ENCODE measurements around the gene ATXN7L3. TPM values are rescaled to one million over a fixed set of nuclear protein-coding genes. Genes with fewer than 3 reads are reported as not detected.

The ATXN7L3 gene, protein sequence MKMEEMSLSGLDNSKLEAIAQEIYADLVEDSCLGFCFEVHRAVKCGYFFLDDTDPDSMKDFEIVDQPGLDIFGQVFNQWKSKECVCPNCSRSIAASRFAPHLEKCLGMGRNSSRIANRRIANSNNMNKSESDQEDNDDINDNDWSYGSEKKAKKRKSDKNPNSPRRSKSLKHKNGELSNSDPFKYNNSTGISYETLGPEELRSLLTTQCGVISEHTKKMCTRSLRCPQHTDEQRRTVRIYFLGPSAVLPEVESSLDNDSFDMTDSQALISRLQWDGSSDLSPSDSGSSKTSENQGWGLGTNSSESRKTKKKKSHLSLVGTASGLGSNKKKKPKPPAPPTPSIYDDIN
- 0.93 and 1.9 TPM in 2 replicates for polyA plus RNA-seq

DNA sequence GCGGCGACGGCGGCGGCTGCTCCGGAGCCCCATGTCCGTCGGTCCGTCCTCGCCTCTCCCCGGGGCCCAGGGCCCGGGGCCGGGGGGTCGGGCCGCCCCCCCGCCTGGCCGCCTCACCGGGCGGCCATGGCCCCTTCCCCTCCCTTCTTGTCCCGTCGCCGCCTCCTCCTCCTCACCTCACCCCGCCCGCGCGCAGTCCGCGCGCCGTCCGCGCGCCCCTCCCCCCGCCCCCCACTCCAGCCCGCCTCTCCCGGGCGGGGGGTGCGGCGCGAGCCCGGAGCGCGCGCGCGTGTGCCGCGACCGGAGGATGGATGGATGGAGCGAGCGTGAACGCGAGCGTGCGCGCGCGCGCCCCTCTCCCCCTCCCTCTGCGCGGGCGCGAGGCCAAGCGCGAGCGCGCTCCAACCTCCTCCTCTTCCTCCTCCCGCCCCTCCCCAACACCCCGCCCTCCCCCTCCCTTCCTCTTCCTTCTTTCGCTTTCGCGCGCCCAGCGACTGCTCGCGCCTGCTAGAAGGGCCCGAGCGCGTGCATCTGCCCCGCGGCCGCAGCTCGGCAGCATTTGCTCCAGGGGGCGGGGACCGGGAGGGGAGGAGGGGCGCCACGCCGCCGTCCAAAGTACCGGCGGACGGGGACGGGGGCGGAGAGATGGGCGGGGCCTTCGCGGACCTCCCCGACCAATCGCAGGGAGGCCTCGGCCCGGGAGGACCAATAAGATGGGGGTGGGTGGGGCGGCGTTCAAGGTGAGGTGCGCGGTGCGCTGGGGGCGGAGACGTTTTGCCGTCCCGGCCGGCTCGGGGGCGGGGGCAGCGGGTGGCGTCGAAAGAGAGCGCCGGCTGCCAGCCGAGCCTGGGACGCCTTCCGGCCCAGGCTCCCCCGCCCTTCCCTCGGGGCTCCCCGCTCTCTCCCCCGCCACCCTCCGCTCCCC lies at the start of gene ATXN7L3:
Gene ATXN7L3, minus strand, starts transcription at position 332 of the 925 bp plus-strand sequence. CDS start 1,814 bp downstream, outside the sequence.

GRCh38 chr17:44219616-44220212 lies 20.0 kb upstream of the ATXN7L3 start, which contains the start of gene UBTF:
Gene UBTF (minus strand): TSS chr17:44219675. CDS start chr17:44218229, 1,446 bp downstream.

GRCh38 chr17:44186307-44187130 lies 13.2 kb downstream of the ATXN7L3 start, which contains the start of gene TMUB2:
Gene TMUB2 (plus strand): TSS chr17:44186972. CDS start chr17:44187709, 737 bp downstream.

DNA sequence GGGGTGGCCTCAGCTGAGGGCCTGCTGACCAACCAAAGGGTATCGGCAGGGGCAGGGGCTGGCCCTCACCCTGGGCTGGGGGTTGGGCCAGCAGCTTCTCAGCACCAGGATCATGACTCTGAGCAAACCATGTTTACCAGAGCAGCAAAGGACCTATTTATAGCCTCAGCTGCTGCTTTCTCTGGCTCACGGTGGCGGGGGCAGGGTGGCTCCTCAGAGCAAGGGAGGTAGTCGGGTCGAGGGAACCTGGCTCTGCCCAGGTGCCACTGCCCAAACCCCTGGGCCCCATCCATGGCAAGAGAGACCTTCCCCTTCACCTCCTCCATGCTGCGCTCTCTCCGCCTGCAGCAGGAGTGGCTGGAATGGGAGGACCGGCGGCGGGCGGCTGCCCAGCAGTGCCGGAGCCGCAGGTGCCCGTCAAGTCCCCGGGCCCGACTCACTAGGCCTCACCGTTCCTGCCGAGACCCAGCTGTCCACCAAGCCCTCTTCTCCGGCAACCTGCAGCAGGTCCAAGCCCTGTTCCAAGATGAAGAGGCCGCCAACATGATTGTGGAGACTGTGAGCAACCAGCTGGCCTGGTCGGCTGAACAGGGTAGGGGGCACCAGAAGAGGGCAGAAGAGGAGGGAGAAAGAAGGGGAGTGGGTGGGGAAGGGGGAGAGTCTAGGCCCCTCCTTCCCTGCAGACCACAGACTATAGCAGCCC lies 29.0 kb downstream of the ATXN7L3 start, which contains the start of gene ASB16:
Gene ASB16, plus strand, starts transcription at position 206 of the 703 bp plus-strand sequence. Its CDS starts 86 bp downstream, at position 292.

Other genes starting within 250 kb of the ATXN7L3 start
- not detected in 2 replicates for gene PYY, start 245.9 kb downstream of the ATXN7L3 start, polyA plus RNA-seq
- not detected in 2 replicates for gene NAGS, start 195.3 kb downstream of the ATXN7L3 start, polyA plus RNA-seq
- 12.3 and 23.1 TPM in 2 replicates for gene TMEM101, start 184.9 kb downstream of the ATXN7L3 start, polyA plus RNA-seq
- 20.8 and 42.8 TPM in 2 replicates for gene LSM12, start 133.2 kb downstream of the ATXN7L3 start, polyA plus RNA-seq
- 57.5 and 128 TPM in 2 replicates for gene G6PC3, start 129.1 kb downstream of the ATXN7L3 start, polyA plus RNA-seq
- gene HDAC5, start 76.2 kb downstream of the ATXN7L3 start, polyA plus RNA-seq: 1.7 and 4.2 TPM in 2 replicates
- 0.20 and 1.3 TPM in 2 replicates for gene HROB, start 58.0 kb downstream of the ATXN7L3 start, polyA plus RNA-seq
- gene ASB16, start 29.2 kb downstream of the ATXN7L3 start, polyA plus RNA-seq: not detected in 2 replicates
- gene TMUB2, start 12.9 kb downstream of the ATXN7L3 start, polyA plus RNA-seq: 12.4 and 24.1 TPM in 2 replicates
- 5.1 and 7.0 TPM in 2 replicates for gene UBTF, start 19.8 kb upstream of the ATXN7L3 start, polyA plus RNA-seq
- gene SLC4A1, start 68.3 kb upstream of the ATXN7L3 start, polyA plus RNA-seq: not detected in 2 replicates
- gene RUNDC3A, start 108.7 kb upstream of the ATXN7L3 start, polyA plus RNA-seq: 40.9 and 41.5 TPM in 2 replicates
- gene SLC25A39, start 124.9 kb upstream of the ATXN7L3 start, polyA plus RNA-seq: 5.0 and 6.5 TPM in 2 replicates
- gene GRN, start 145.4 kb upstream of the ATXN7L3 start, polyA plus RNA-seq: 22.6 and 29.9 TPM in 2 replicates
- gene FAM171A2, start 164.0 kb upstream of the ATXN7L3 start, polyA plus RNA-seq: 0.27 and 0.59 TPM in 2 replicates
- gene ITGA2B, start 189.8 kb upstream of the ATXN7L3 start, polyA plus RNA-seq: not detected in 2 replicates